H1 (cell line): ENCODE results near the gene PPP1R18. TPM values are rescaled to one million over a fixed set of nuclear protein-coding genes. Genes with fewer than 3 reads are reported as not detected.

ENCODE experiments used
- CTCF ChIA-PET: fragments of 300-600 bp; sonication (Branson Sonifier 250); formaldehyde crosslinking; loops from one replicate; lab custom pipeline; 2021; ENCODE audit not compliant: partially characterized antibody; lab: Charles Lee
- POLR2A ChIA-PET: fragments of 300-600 bp; sonication (Branson Sonifier 250); formaldehyde crosslinking; loops from one replicate; lab custom pipeline; 2021; ENCODE audit warnings: inconsistent platforms; ENCODE audit not compliant: partially characterized antibody; lab: Charles Lee
- DNase-seq, 2 experiments: peaks; one replicate each; pipeline versions ENCODE4 v3.0.0 to v3.0.0-alpha.2; 2010 to 2022; ENCODE audit warnings: low spot score in 2 of 2, low read depth in 1 of 2, mixed read lengths in 1 of 2
- FAIRE-seq: peaks from 2 replicates; lab custom pipeline; 2011; peaks lifted over from hg19 to GRCh38; lab: Jason Lieb, UNC
- H2AFZ ChIP-seq: 2 replicates; pipeline ENCODE4 v1.8.1; 2012; ENCODE audit warnings: low read length, inconsistent platforms
- H2AK5ac ChIP-seq: 2 replicates; pipeline ENCODE4 v1.6.1; 2013; ENCODE audit warnings: low read depth, low read length
- H2BK120ac ChIP-seq: replicated peaks from 2 replicates; pipeline ENCODE3; 2013; ENCODE audit warnings: low read depth, low read length, inconsistent platforms
- H2BK12ac ChIP-seq: 2 replicates; pipeline ENCODE4 v1.6.1; 2013; ENCODE audit warnings: low read depth, low read length
- H2BK15ac ChIP-seq: 2 replicates; pipeline ENCODE4 v1.6.1; 2013; ENCODE audit warnings: low read length
- H2BK20ac ChIP-seq: 2 replicates; pipeline ENCODE4 v1.6.1; 2013; ENCODE audit warnings: low read length
- H2BK5ac ChIP-seq: 2 replicates; pipeline ENCODE4 v1.6.1; 2013; ENCODE audit warnings: low read depth, low read length
- H3K14ac ChIP-seq: 2 replicates; pipeline ENCODE4 v1.6.1; 2013; ENCODE audit warnings: inconsistent platforms; ENCODE audit not compliant: insufficient read length
- H3K18ac ChIP-seq: 2 replicates; pipeline ENCODE4 v1.6.1; 2013; ENCODE audit warnings: low read length; ENCODE audit errors: extremely low read depth
- H3K23ac ChIP-seq: 2 replicates; pipeline ENCODE4 v1.6.1; 2013; ENCODE audit warnings: inconsistent platforms; ENCODE audit not compliant: insufficient read length
- H3K23me2 ChIP-seq: 2 replicates; pipeline ENCODE4 v1.6.1; 2013; ENCODE audit warnings: low read depth, low read length
- H3K27ac ChIP-seq: 2 replicates; pipeline ENCODE4 v1.6.1; 2011; ENCODE audit warnings: low read depth, low read length, inconsistent platforms
- H3K27me3 ChIP-seq, 4 experiments: replicated peaks in 1 of 4; 1 replicate in 1 of 4; 2 replicates in 3 of 4; pipeline versions ENCODE4 v1.6.1 to v1.8.1; 2011 to 2013; ENCODE audit warnings: low read length in 3 of 4, mild to moderate bottlenecking in 3 of 4, inconsistent platforms in 2 of 4, mixed read lengths in 2 of 4, moderate library complexity in 1 of 4; ENCODE audit not compliant: control insufficient read depth in 3 of 4, insufficient read depth in 3 of 4; ENCODE audit errors: extremely low read depth in 1 of 4
- H3K36me3 ChIP-seq, 4 experiments: 2 replicates each; pipeline versions ENCODE4 v1.6.1 to v1.8.1; 2011 to 2013; ENCODE audit warnings: mild to moderate bottlenecking in 4 of 4, low read length in 3 of 4, moderate library complexity in 2 of 4, control low read depth in 1 of 4, inconsistent platforms in 1 of 4; ENCODE audit not compliant: insufficient read depth in 4 of 4, control insufficient read depth in 2 of 4
- H3K4ac ChIP-seq: replicated peaks from 2 replicates; pipeline ENCODE3; 2013; ENCODE audit warnings: low read length, low read depth, mixed read lengths, inconsistent platforms; ENCODE audit not compliant: insufficient read length
- H3K4me1 ChIP-seq, 4 experiments: replicated peaks in 1 of 4; 1 replicate in 1 of 4; 2 replicates in 3 of 4; pipeline versions ENCODE4 v1.6.1 to v1.8.1; 2011 to 2013; ENCODE audit warnings: low read length in 3 of 4, inconsistent platforms in 2 of 4, mixed read lengths in 1 of 4; ENCODE audit not compliant: insufficient read depth in 4 of 4, control insufficient read depth in 3 of 4
- H3K4me2 ChIP-seq, 2 experiments: 2 replicates each; pipeline versions ENCODE4 v1.6.1 to v1.8.1; 2011 to 2013; ENCODE audit warnings: low read depth in 2 of 2, low read length in 2 of 2, control low read depth in 1 of 2, inconsistent platforms in 1 of 2, mild to moderate bottlenecking in 1 of 2; ENCODE audit not compliant: insufficient read depth in 1 of 2
- H3K4me3 ChIP-seq, 4 experiments: fragments of 200-600, 300-600 bp in 1 of 4; sonication (generic), shearing (Covaris generic), sonication (Bioruptor Twin) in 1 of 4; 2 replicates each; pipeline versions ENCODE4 v1.5.1 to v1.8.1; 2011 to 2016; ENCODE audit warnings: low read length in 4 of 4, low read depth in 3 of 4, control low read depth in 2 of 4, inconsistent platforms in 2 of 4, mild to moderate bottlenecking in 2 of 4, mixed read lengths in 1 of 4, moderate library complexity in 1 of 4; ENCODE audit not compliant: insufficient read depth in 2 of 4; ENCODE audit errors: extremely low read depth in 1 of 4
- H3K56ac ChIP-seq: replicated peaks from 2 replicates; pipeline ENCODE3; 2013; ENCODE audit warnings: low read depth, mild to moderate bottlenecking, mixed read lengths, low read length, inconsistent platforms; ENCODE audit not compliant: insufficient read length
- H3K79me1 ChIP-seq: 2 replicates; pipeline ENCODE4 v1.6.1; 2013; ENCODE audit warnings: low read depth, low read length, control low read depth
- H3K79me2 ChIP-seq, 2 experiments: 2 replicates each; pipeline versions ENCODE4 v1.6.1 to v1.8.1; 2012 to 2013; ENCODE audit warnings: low read length in 2 of 2, mild to moderate bottlenecking in 2 of 2, inconsistent platforms in 1 of 2; ENCODE audit not compliant: insufficient read depth in 2 of 2, control insufficient read depth in 1 of 2
- H3K9ac ChIP-seq, 4 experiments: replicated peaks in 1 of 4; 1 replicate in 1 of 4; 2 replicates in 3 of 4; pipeline versions ENCODE4 v1.6.1 to v1.8.1; 2011 to 2013; ENCODE audit warnings: low read depth in 3 of 4, low read length in 3 of 4, control low read depth in 2 of 4, mild to moderate bottlenecking in 2 of 4, moderate library complexity in 2 of 4, inconsistent platforms in 1 of 4; ENCODE audit errors: extremely low read depth in 1 of 4
- H3K9me3 ChIP-seq, 2 experiments: 2 replicates each; pipeline versions ENCODE4 v1.6.1 to v1.8.1; 2012 to 2013; ENCODE audit warnings: mild to moderate bottlenecking in 2 of 2, moderate library complexity in 2 of 2, control low read depth in 1 of 2, inconsistent platforms in 1 of 2, low read depth in 1 of 2, low read length in 1 of 2, mixed read lengths in 1 of 2; ENCODE audit not compliant: insufficient read depth in 2 of 2
- H4K20me1 ChIP-seq, 2 experiments: replicated peaks in 1 of 2; 2 replicates each; pipeline versions ENCODE3 to v1.8.1; 2011 to 2013; ENCODE audit warnings: inconsistent platforms in 2 of 2, low read length in 2 of 2, mild to moderate bottlenecking in 1 of 2; ENCODE audit not compliant: insufficient read depth in 2 of 2, control insufficient read depth in 1 of 2
- H4K5ac ChIP-seq: 2 replicates; pipeline ENCODE4 v1.6.1; 2013; ENCODE audit warnings: low read length, low read depth, mixed read lengths, inconsistent platforms; ENCODE audit not compliant: insufficient read length
- H4K8ac ChIP-seq: 2 replicates; pipeline ENCODE4 v1.8.0; 2013; ENCODE audit warnings: mild to moderate bottlenecking, moderate library complexity, low read length, inconsistent platforms; ENCODE audit not compliant: insufficient read depth; ENCODE audit errors: extremely low read depth
- H4K91ac ChIP-seq: replicated peaks from 2 replicates; pipeline ENCODE3; 2013; ENCODE audit warnings: low read length, mixed read lengths, inconsistent platforms; ENCODE audit not compliant: insufficient read length
- BACH1 ChIP-seq: IDR thresholded peaks from 2 replicates; pipeline ENCODE4 v1.6.1; 2012; ENCODE audit warnings: low read length, improper control_type of control experiment
- BRCA1 ChIP-seq: IDR thresholded peaks from 2 replicates; pipeline ENCODE4 v1.6.1; 2012; ENCODE audit warnings: low read depth, low read length, improper control_type of control experiment
- CHD2 ChIP-seq: IDR thresholded peaks from 2 replicates; pipeline ENCODE4 v1.6.1; 2012; ENCODE audit warnings: low read length, improper control_type of control experiment
- EGR1 ChIP-seq: IDR thresholded peaks from 2 replicates; pipeline ENCODE4 v1.6.1; 2011; ENCODE audit warnings: low read depth, low read length, borderline replicate concordance
- GABPA ChIP-seq: IDR thresholded peaks from 2 replicates; pipeline ENCODE4 v1.6.1; 2011; ENCODE audit warnings: mild to moderate bottlenecking, low read length, moderate library complexity, borderline replicate concordance; ENCODE audit not compliant: insufficient read depth
- RFX5 ChIP-seq: IDR thresholded peaks from 2 replicates; pipeline ENCODE4 v1.6.1; 2011; ENCODE audit warnings: low read depth, low read length, improper control_type of control experiment, borderline replicate concordance
- SIRT6 ChIP-seq: IDR thresholded peaks from one replicate; pipeline ENCODE4 v1.7.1; 2012; ENCODE audit warnings: low read length, inconsistent platforms
- TAF1 ChIP-seq: IDR thresholded peaks from 2 replicates; pipeline ENCODE4 v1.6.1; 2011; ENCODE audit warnings: mild to moderate bottlenecking, low read depth, low read length
- WGBS, 2 experiments: shearing (Covaris generic) in 1 of 2; methylation state at CpG; one replicate each; pipeline versions ENCODE4 v1.1.6 to v1.1.7; 2013 to 2015; ENCODE audit warnings: low lambda C conversion rate in 2 of 2, mixed read lengths in 2 of 2, inconsistent platforms in 1 of 2, low coverage in 1 of 2, missing lambda C conversion rate in 1 of 2; ENCODE audit not compliant: insufficient replicate concordance in 2 of 2, insufficient coverage in 1 of 2, insufficient read length in 1 of 2; ENCODE audit errors: extremely low coverage in 1 of 2, missing lambda C conversion rate in 1 of 2; 5-methylcytosine and 5-hydroxymethylcytosine counted together
- polyA plus RNA-seq, 7 experiments: library from polyadenylated mRNA; depleted of rRNA in 3 of 7; stranded (reverse) in 5 of 7; unstranded in 2 of 7; fragments of >200 nt in 5 of 7; fragments of 200-250 nt in 2 of 7; gene quantifications; 1 replicate in 5 of 7; 2 replicates in 1 of 7; 4 replicates in 1 of 7; pipeline versions ENCODE4 v1.2.1 to v1.2.3, GENCODE V29; 2011 to 2013; ENCODE audit warnings: missing spikeins in 2 of 7, mixed read lengths in 2 of 7
- total RNA-seq: library from RNA; stranded (reverse); fragmentation: NEBNext Ultra II Directional; extraction: Animal tissue kit (Norgen Biotek cat#: 25700); gene quantifications from 2 replicates; pipeline ENCODE4 v1.2.1, GENCODE V29; 2021
- TF ChIP-seq, protein P1 (sequence below): IDR thresholded peaks from 2 replicates; pipeline ENCODE4 v1.6.1; 2012; ENCODE audit warnings: low read length, inconsistent platforms

Gene PPP1R18
- total and polyA plus RNA-seq, 2 of the 8 experiments (the other 6 are each of a cell fraction or from before 2014, with no cell fraction given): 25.1 to 29.1 TPM

GRCh38 chr6:30696432-30696831, 10.0 kb upstream of the PPP1R18 start:
- no peaks in the 10 kb centered on the region for H3K23me2 ChIP-seq
- CTCF ChIA-PET: interaction anchor here (0.6 to 2.1 kb wide), 4 partner anchors 11 to 24 kb away, joined by 3 to 10 read pairs (median 4); partner anchors contain the start of gene DHX16

More at GRCh38 chr6:30696432-30696831, 10.0 kb upstream of the PPP1R18 start:
- no peaks in the 10 kb centered on the region for H4K20me1 ChIP-seq
- no peak overlapping the region for H2AK5ac ChIP-seq
- no peak overlapping the region for H3K27ac ChIP-seq
- H2BK12ac ChIP-seq: no peak overlapping the region
- no peak overlapping the region for H2BK20ac ChIP-seq
- peaks cover 0 to 13% (median 3%) of the 10 kb centered on the region in 4 experiments; a peak in 4 of 8 replicates for H3K36me3 ChIP-seq
- H3K9me3 ChIP-seq: no peaks in the 10 kb centered on the region
- no peak overlapping the region for H3K4me3 ChIP-seq
- TF ChIP-seq EGR1 (no peak), CHD2 (no peak), SIRT6 (no peak), TAF1 (no peak), GABPA (no peak), BRCA1 (no peak), RFX5 (no peak), BACH1 (no peak)
- TF ChIP-seq, protein P1, sequence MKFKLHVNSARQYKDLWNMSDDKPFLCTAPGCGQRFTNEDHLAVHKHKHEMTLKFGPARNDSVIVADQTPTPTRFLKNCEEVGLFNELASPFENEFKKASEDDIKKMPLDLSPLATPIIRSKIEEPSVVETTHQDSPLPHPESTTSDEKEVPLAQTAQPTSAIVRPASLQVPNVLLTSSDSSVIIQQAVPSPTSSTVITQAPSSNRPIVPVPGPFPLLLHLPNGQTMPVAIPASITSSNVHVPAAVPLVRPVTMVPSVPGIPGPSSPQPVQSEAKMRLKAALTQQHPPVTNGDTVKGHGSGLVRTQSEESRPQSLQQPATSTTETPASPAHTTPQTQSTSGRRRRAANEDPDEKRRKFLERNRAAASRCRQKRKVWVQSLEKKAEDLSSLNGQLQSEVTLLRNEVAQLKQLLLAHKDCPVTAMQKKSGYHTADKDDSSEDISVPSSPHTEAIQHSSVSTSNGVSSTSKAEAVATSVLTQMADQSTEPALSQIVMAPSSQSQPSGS: no peak
- WGBS, 2 experiments: 84% methylated on average over 5 of the region's 5 CpGs; no CpG with 5 or more reads in 1 of the 2 experiments
- H2BK5ac ChIP-seq: no peak overlapping the region
- POLR2A ChIA-PET: interaction anchor here (0.6 to 26.7 kb wide), 6 partner anchors 9 to 131 kb away, joined by 3 to 732 read pairs (median 6); partner anchors contain the start of genes MDC1, MRPS18B and TUBB
- DNase-seq (no peak), FAIRE-seq (no peak)
- H3K14ac ChIP-seq: no peak overlapping the region
- no peak overlapping the region for H2BK120ac ChIP-seq
- H4K8ac ChIP-seq: no peak overlapping the region
- H4K5ac ChIP-seq: no peak overlapping the region
- no peak overlapping the region for H3K56ac ChIP-seq
- H3K18ac ChIP-seq: no peak overlapping the region
- no peaks in the 10 kb centered on the region for H3K79me1 ChIP-seq
- no peak overlapping the region for H3K4ac ChIP-seq
- H4K91ac ChIP-seq: no peak overlapping the region
- no peak overlapping the region for H3K23ac ChIP-seq
- no peak overlapping the region for H2BK15ac ChIP-seq
- H3K4me2 ChIP-seq: no peak overlapping the region
- H2AFZ ChIP-seq: no peak overlapping the region
- H3K9ac ChIP-seq: no peak overlapping the region
- H3K79me2 ChIP-seq: no peaks in the 10 kb centered on the region
- H3K27me3 ChIP-seq: no peaks in the 10 kb centered on the region
- H3K4me1 ChIP-seq: peaks cover 0 to under 1% (median 0%) of the 10 kb centered on the region in 4 experiments; a peak in 1 of 7 replicates
